ENCODE results near the gene UGGT1. TPM values are rescaled to one million over a fixed set of nuclear protein-coding genes. Genes with fewer than 3 reads are reported as not detected.

UGGT1 gene
- total and polyA plus RNA-seq, 3 donors from 2014 or later, result 17.5 to 71.6 (median 40.5) TPM

DNA sequence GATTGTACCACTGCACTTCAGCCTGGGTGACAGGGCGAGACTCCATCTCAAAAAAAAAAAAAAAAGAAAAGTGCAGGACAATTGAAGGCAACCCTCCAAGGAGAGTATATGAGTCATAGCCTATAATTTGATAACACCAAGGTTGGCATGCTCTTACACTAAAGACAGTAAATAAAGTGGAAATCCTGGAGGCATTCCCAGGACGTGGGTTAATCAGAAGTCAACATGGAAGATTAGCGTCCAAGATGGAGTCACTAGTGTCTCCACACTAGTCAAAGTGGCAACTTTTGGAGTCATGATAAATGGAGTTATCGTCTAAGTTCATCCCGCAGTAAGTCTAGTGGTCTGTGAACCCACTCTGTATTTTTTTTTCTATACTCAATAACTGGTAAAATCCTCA lies 21.2 kb upstream of the UGGT1 start:
- intact Hi-C loops (cut with DNase I; ENCODE audit: low total_unique reads), result no loop called here

DNA sequence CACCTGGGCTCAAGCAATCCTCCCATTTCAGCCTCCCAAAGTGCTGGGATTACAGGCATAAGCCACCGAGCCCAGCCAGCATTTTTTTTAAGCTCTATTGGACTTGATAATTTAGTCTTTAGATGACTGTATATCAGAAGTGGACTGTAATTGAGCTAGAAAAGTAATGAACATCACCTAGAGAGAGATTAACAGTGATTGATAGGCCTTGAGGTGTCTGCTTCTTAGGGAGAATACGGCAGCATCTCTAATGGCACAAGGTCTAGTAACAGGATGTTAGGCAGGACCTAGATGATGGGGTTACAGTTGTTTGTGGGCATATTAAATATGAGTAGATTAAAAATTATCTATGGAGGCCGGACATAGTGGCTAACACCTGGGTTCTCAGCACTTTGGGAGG lies 17.7 kb upstream of the UGGT1 start:
- WGBS, 2 donors, result 83 to 87% methylated on average over 3 of the region's 3 CpGs
- intact Hi-C loops (cut with DNase I; ENCODE audit: low total_unique reads), result no loop called here

More for the DNA sequence above, 21.2 kb upstream of the UGGT1 start:
- H3K36me3 ChIP-seq (ENCODE audit: low read depth, missing control alignments), result no peaks in the 10 kb centered on the region
- H3K27me3 ChIP-seq, result no peaks in the 10 kb centered on the region
- no peak for DNase-seq
- no peaks in the 10 kb centered on the region for H3K4me1 ChIP-seq
- no peaks in the 10 kb centered on the region for H3K9me3 ChIP-seq
- H3K4me3 ChIP-seq, result no peak overlapping the region
- H3K27ac ChIP-seq, result no peak overlapping the region
- no peak for TF ChIP-seq POLR2A (IDR thresholded peaks at IDR 0.05)
- TF ChIP-seq, protein P1, sequence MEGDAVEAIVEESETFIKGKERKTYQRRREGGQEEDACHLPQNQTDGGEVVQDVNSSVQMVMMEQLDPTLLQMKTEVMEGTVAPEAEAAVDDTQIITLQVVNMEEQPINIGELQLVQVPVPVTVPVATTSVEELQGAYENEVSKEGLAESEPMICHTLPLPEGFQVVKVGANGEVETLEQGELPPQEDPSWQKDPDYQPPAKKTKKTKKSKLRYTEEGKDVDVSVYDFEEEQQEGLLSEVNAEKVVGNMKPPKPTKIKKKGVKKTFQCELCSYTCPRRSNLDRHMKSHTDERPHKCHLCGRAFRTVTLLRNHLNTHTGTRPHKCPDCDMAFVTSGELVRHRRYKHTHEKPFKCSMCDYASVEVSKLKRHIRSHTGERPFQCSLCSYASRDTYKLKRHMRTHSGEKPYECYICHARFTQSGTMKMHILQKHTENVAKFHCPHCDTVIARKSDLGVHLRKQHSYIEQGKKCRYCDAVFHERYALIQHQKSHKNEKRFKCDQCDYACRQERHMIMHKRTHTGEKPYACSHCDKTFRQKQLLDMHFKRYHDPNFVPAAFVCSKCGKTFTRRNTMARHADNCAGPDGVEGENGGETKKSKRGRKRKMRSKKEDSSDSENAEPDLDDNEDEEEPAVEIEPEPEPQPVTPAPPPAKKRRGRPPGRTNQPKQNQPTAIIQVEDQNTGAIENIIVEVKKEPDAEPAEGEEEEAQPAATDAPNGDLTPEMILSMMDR (IDR thresholded peaks at IDR 0.05), result no peak
- 75 to 81% methylated on average over 5 of the region's 5 CpGs for WGBS, 2 donors

DNA sequence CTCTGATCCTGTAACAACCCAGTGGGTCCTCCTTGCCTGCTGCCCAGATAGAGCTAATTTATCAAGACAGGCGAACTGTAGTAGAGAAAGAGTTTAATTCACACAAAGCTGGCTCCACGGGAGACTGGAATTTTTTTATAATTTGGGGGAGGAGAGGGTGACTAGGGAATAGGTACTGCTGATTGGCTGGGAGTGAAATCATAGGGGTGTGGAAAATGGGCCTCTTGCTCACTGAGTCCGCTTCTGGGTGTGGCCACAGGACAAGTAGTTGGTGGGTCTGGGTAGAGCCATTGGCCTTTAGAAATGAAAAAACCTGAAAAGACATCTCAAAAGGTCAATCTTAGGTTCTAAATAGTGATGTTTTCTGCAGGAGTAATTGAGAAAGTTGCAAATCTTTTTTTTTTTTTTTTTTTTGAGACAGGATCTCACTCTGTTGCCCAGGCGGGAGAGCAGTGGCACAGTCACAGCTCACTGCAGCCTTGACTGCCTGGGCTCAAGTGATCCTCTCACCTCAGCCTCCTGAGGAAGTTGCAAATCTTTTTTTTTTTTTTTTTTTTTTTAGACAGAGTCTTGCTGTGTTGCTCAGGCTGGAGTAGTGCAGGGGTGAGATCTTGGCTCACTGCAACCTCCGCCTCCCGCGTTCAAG lies 14.4 kb upstream of the UGGT1 start:
- no peak overlapping the region for H3K27ac ChIP-seq
- intact Hi-C loops (cut with DNase I; ENCODE audit: low total_unique reads), result no loop called here
- H3K27me3 ChIP-seq, result no peaks in the 10 kb centered on the region
- WGBS, 2 donors, result 84% methylated on average over 7 of the region's 7 CpGs
- no peaks in the 10 kb centered on the region for H3K36me3 ChIP-seq (ENCODE audit: low read depth, missing control alignments)
- DNase-seq, result no peak
- no peaks in the 10 kb centered on the region for H3K4me1 ChIP-seq
- H3K9me3 ChIP-seq, result no peaks in the 10 kb centered on the region
- TF ChIP-seq, protein P1 (IDR thresholded peaks at IDR 0.05), result no peak
- TF ChIP-seq POLR2A (IDR thresholded peaks at IDR 0.05), result no peak
- no peak overlapping the region for H3K4me3 ChIP-seq

More for the DNA sequence above, 17.7 kb upstream of the UGGT1 start:
- no peak overlapping the region for H3K27ac ChIP-seq
- no peaks in the 10 kb centered on the region for H3K36me3 ChIP-seq (ENCODE audit: low read depth, missing control alignments)
- H3K27me3 ChIP-seq, result no peaks in the 10 kb centered on the region
- H3K4me1 ChIP-seq, result no peaks in the 10 kb centered on the region
- no peak for TF ChIP-seq POLR2A (IDR thresholded peaks at IDR 0.05)
- TF ChIP-seq, protein P1 (IDR thresholded peaks at IDR 0.05), result no peak
- no peak for DNase-seq
- H3K9me3 ChIP-seq, result no peaks in the 10 kb centered on the region
- H3K4me3 ChIP-seq, result no peak overlapping the region

DNA sequence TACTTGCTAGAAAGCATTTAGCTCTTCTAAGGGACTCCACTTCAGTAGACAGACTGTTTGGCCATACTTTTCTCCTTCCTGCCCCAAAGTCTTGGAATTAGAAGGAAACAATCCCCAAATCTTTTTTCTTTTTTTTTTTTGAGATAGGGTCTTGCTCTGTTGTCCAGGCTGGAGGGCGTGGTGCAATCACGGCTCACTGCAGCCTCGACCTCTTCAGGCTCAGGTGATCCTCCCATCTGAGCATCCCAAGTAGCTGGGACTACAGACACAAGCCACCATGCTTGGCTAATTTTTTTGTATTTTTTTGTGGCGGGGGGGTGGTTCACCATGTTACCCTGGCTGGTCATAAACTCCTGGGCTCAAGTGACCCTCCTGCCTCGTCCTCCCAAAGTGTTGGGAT lies 6.2 kb upstream of the UGGT1 start:
- Histone ChIP-seq H3K9me3 (no peaks in the 10 kb centered on the region), H3K36me3 (ENCODE audit: low read depth, missing control alignments) (no peaks in the 10 kb centered on the region), H3K27ac (no peak overlapping the region), H3K27me3 (no peaks in the 10 kb centered on the region), H3K4me1 (no peaks in the 10 kb centered on the region), H3K4me3 (no peak overlapping the region)
- TF ChIP-seq POLR2A (IDR thresholded peaks at IDR 0.05), result no peak
- TF ChIP-seq, protein P1 (IDR thresholded peaks at IDR 0.05), result no peak
- DNase-seq, result no peak
- intact Hi-C loops (cut with DNase I; ENCODE audit: low total_unique reads), result no loop called here
- WGBS, 2 donors, result 86 to 92% methylated on average over 5 of the region's 5 CpGs

DNA sequence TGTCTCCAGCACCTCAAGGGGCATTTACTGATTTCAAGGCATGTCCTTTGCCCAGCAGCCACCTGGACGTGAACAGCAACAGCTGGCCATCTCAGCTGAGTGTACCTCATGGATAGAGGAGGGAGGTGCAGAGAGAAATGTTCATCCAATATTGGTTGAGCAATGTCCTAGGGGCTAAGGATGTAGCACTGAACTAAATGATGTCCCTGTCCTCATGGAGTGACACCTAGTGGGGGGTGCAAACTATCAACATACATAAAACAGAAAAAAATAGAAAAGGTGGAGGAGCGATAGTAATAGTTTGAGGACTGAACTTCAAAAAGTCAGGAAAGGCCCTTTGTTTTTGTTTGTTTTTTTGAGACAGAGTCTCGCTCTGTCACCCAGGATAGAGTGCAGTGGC lies 4.8 kb upstream of the UGGT1 start:
- Histone ChIP-seq H3K4me3 (no peak overlapping the region), H3K36me3 (ENCODE audit: low read depth, missing control alignments) (no peaks in the 10 kb centered on the region), H3K27me3 (no peaks in the 10 kb centered on the region), H3K4me1 (no peaks in the 10 kb centered on the region), H3K9me3 (no peaks in the 10 kb centered on the region), H3K27ac (no peak overlapping the region)
- no peak for DNase-seq
- WGBS, 2 donors, result 80 to 82% methylated on average over 3 of the region's 3 CpGs
- TF ChIP-seq POLR2A (IDR thresholded peaks at IDR 0.05), result no peak
- TF ChIP-seq, protein P1 (IDR thresholded peaks at IDR 0.05), result no peak
- intact Hi-C loops (cut with DNase I; ENCODE audit: low total_unique reads), result no loop called here

Data from testis (tissue), 3 donors.